GM12878 (cell line): ENCODE measurements around the gene SEMA4F.

ENCODE experiments used
- CTCF ChIP-seq, 3 experiments: IDR thresholded peaks in 2 of 3; conservative IDR thresholded peaks in 1 of 3; 2 replicates each; pipeline ENCODE4 v1.5.1; 2011; ENCODE audit warnings: low read depth in 3 of 3, low read length in 3 of 3, mild to moderate bottlenecking in 3 of 3, control low read depth in 2 of 3, moderate library complexity in 2 of 3, inconsistent platforms in 1 of 3, mixed read lengths in 1 of 3; ENCODE audit not compliant: control insufficient read depth in 2 of 3, insufficient read depth in 1 of 3; ENCODE audit errors: extremely low read depth in 1 of 3
- E2F8 ChIP-seq: fragments of 450-650 bp; IDR thresholded peaks from 2 replicates; pipeline ENCODE4 v1.6.1; 2018; ENCODE audit warnings: mild to moderate bottlenecking, low read depth, moderate library complexity; ENCODE audit not compliant: partially characterized antibody
- EGR1 ChIP-seq, 2 experiments: IDR thresholded peaks; 1 replicate in 1 of 2; 2 replicates in 1 of 2; pipeline ENCODE4 v1.6.1; 2011 to 2012; ENCODE audit warnings: low read depth in 2 of 2, low read length in 2 of 2, borderline replicate concordance in 1 of 2, mild to moderate bottlenecking in 1 of 2, moderate library complexity in 1 of 2
- FOXM1 ChIP-seq: IDR thresholded peaks from 2 replicates; pipeline ENCODE4 v1.6.1; 2012; ENCODE audit warnings: low read depth, mild to moderate bottlenecking, inconsistent platforms, low read length, moderate library complexity
- IRF5 ChIP-seq: fragments of 450-650 bp; IDR thresholded peaks from 2 replicates; pipeline ENCODE4 v1.6.1; 2017; ENCODE audit warnings: borderline replicate concordance
- NFYA ChIP-seq: IDR thresholded peaks from 2 replicates; pipeline ENCODE4 v1.6.1; 2011; ENCODE audit warnings: low read depth, mild to moderate bottlenecking, low read length, improper control_type of control experiment, borderline replicate concordance
- NR2C2 ChIP-seq: IDR thresholded peaks from 2 replicates; pipeline ENCODE4 v1.6.1; 2011; ENCODE audit warnings: borderline replicate concordance, low read depth; ENCODE audit not compliant: control insufficient read depth, insufficient read length
- PBX3 ChIP-seq: IDR thresholded peaks from 2 replicates; pipeline ENCODE4 v1.6.1; 2011; ENCODE audit warnings: mild to moderate bottlenecking, low read depth, low read length, moderate library complexity; ENCODE audit not compliant: insufficient replicate concordance
- POLR2AphosphoS2 ChIP-seq: IDR thresholded peaks from 2 replicates; pipeline ENCODE4 v1.6.1; 2011; ENCODE audit warnings: low read depth, mild to moderate bottlenecking, low read length, improper control_type of control experiment, moderate library complexity
- YY1 ChIP-seq: IDR thresholded peaks from 2 replicates; pipeline ENCODE4 v1.6.1; 2011; ENCODE audit warnings: low read depth, mild to moderate bottlenecking, low read length
- ZNF592 ChIP-seq: fragments of 450-650 bp; IDR thresholded peaks from 2 replicates; pipeline ENCODE4 v1.6.1; 2017; ENCODE audit warnings: mild to moderate bottlenecking, moderate library complexity
- ZSCAN29 ChIP-seq: fragments of 450-650 bp; IDR thresholded peaks from 2 replicates; pipeline ENCODE4 v1.6.1; 2017; ENCODE audit warnings: mild to moderate bottlenecking, moderate library complexity

GRCh38 chr2:74653589-74653984, 460 bp upstream of the SEMA4F start:
- TF ChIP-seq CTCF (IDR thresholded peaks at IDR 0.05 in 2 of 3, conservative IDR thresholded peaks at IDR 0.05 in 1 of 3; ENCODE audit: control insufficient read depth in 2 of 3, extremely low read depth in 1 of 3, insufficient read depth in 1 of 3, low read depth in 3 of 3, low read length in 3 of 3) (no peak), POLR2AphosphoS2 (no peak), NR2C2 (no peak), FOXM1 (no peak), YY1 (no peak), IRF5 (no peak), EGR1 (IDR thresholded peaks at IDR 0.05; ENCODE audit: borderline replicate concordance in 1 of 2, low read depth in 2 of 2, low read length in 2 of 2) (no peak), ZNF592 (no peak), NFYA (no peak), ZSCAN29 (no peak), PBX3 (no peak), E2F8 (no peak)
